Suprapubic skin (tissue), 4 donors: ENCODE measurements around the gene ZKSCAN2. TPM values are rescaled to one million over a fixed set of nuclear protein-coding genes. Genes with fewer than 3 reads are reported as not detected.

ENCODE experiments used
- DNase-seq, 2 donors: peaks; one replicate each; pipeline ENCODE4 v3.0.0-alpha.2; 2019; ENCODE audit warnings: low spot score in 2 of 2
- H3K27ac ChIP-seq: fragments of 200-600 bp; sonication (generic); one replicate; pipeline ENCODE4 v1.5.1; 2019
- H3K27me3 ChIP-seq: fragments of 200-600 bp; sonication (generic); one replicate; pipeline ENCODE4 v1.5.1; 2019
- H3K36me3 ChIP-seq: fragments of 200-600 bp; sonication (generic); one replicate; pipeline ENCODE4 v1.5.1; 2019
- H3K4me1 ChIP-seq: fragments of 200-600 bp; sonication (generic); one replicate; pipeline ENCODE4 v1.5.1; 2019
- H3K4me3 ChIP-seq: fragments of 200-600 bp; sonication (generic); one replicate; pipeline ENCODE4 v1.5.1; 2019; ENCODE audit warnings: mild to moderate bottlenecking
- H3K9me3 ChIP-seq: fragments of 200-600 bp; sonication (generic); one replicate; pipeline ENCODE4 v1.5.1; 2019
- EP300 ChIP-seq: sonication (generic); formaldehyde crosslinking; IDR thresholded peaks from one replicate; pipeline ENCODE4 v1.6.1; 2017; ENCODE audit warnings: antibody characterized with exemption
- POLR2A ChIP-seq, 2 donors: fragments of 450-650 bp; IDR thresholded peaks; one replicate each; pipeline ENCODE4 v1.6.1; 2017; ENCODE audit warnings: antibody characterized with exemption in 2 of 2, mild to moderate bottlenecking in 2 of 2, moderate library complexity in 2 of 2
- POLR2AphosphoS5 ChIP-seq, 3 donors: sonication (generic); formaldehyde crosslinking; IDR thresholded peaks; one replicate each; pipeline ENCODE4 v1.6.1; 2017; ENCODE audit warnings: antibody characterized with exemption in 3 of 3
- WGBS: methylation state at CpG from one replicate; pipeline ENCODE4 v1.1.5; 2018; 5-methylcytosine and 5-hydroxymethylcytosine counted together
- total RNA-seq, 4 donors: library from RNA; depleted of rRNA; stranded (reverse); fragments of >200 nt; gene quantifications; one replicate each; pipeline ENCODE4 v1.1.0, GENCODE V29; 2016
- TF ChIP-seq, protein P1 (sequence below), 2 donors: fragments of 200-600 bp in 1 of 2; fragments of 450-650 bp in 1 of 2; sonication (generic) in 1 of 2; IDR thresholded peaks; one replicate each; pipeline ENCODE4 v1.5.1; 2016 to 2019; ENCODE audit warnings: antibody characterized with exemption in 2 of 2, mild to moderate bottlenecking in 1 of 2, moderate library complexity in 1 of 2

ZKSCAN2 gene
- total RNA-seq, 4 donors from 2014 or later: 0.57 to 3.1 (median 1.7) TPM

DNA sequence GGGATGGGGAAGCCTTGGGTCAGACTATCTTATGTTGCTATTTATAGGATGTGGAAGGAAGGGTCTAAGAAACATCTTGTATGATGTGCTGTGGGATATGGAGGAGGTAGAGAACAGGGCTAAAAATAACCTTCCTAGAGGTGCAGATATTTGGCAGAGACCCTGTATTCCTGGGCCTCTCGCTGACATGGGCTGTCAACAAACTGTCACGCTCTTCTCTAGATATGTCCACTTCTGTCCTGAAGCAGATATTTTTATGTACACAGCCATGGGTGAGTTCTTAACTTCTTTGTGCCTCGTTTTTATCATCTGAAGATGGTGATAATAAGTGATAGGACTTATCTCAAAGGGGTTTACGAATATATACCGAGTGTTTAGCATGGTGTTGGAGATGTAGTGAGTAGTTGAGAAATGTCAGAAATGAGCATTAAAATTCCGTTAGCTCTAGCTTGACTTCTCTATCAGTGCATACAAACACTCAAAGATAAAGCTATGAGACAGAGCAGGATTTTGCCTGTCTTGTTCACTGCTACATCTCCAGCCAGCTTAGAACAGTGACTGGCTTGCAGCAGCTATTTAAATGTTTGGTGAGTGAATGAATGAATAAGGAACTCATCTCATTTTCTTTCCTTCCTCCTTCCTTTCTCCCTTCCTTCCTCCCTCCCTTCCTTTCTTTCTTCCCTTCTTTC is 43.8 kb downstream of the ZKSCAN2 start:
- Histone ChIP-seq H3K4me1 (no peaks in the 10 kb centered on the region), H3K4me3 (no peak overlapping the region), H3K9me3 (no peaks in the 10 kb centered on the region), H3K27me3 (no peaks in the 10 kb centered on the region), H3K36me3 (no peaks in the 10 kb centered on the region), H3K27ac (no peak overlapping the region)
- DNase-seq: no peak
- TF ChIP-seq EP300 (no peak), POLR2A (IDR thresholded peaks at IDR 0.05) (no peak), POLR2AphosphoS5 (IDR thresholded peaks at IDR 0.05) (no peak)
- TF ChIP-seq, protein P1, sequence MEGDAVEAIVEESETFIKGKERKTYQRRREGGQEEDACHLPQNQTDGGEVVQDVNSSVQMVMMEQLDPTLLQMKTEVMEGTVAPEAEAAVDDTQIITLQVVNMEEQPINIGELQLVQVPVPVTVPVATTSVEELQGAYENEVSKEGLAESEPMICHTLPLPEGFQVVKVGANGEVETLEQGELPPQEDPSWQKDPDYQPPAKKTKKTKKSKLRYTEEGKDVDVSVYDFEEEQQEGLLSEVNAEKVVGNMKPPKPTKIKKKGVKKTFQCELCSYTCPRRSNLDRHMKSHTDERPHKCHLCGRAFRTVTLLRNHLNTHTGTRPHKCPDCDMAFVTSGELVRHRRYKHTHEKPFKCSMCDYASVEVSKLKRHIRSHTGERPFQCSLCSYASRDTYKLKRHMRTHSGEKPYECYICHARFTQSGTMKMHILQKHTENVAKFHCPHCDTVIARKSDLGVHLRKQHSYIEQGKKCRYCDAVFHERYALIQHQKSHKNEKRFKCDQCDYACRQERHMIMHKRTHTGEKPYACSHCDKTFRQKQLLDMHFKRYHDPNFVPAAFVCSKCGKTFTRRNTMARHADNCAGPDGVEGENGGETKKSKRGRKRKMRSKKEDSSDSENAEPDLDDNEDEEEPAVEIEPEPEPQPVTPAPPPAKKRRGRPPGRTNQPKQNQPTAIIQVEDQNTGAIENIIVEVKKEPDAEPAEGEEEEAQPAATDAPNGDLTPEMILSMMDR (IDR thresholded peaks at IDR 0.05): no peak
- WGBS: 70% methylated on average over 6 of the region's 6 CpGs

DNA sequence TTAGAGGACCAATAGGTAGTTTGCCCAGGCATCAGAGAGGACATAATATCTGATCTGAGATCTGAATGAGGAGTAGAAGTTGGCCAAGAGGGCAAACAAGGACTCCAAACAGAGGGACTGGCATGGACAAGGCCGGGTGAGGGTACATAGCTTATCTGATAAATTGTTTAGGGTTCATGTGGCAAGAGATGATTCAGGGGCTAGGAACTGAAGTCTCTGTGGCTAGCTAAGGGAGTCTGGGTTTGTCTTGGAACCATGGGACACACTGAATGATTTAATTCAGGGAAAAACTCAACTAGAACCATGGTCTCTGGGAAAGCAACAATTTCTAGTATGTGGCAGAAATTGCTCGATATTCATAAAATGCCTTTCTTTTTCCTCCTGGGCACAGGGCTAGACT is 45.0 kb downstream of the ZKSCAN2 start:
- Histone ChIP-seq H3K36me3 (no peaks in the 10 kb centered on the region), H3K27ac (no peak overlapping the region), H3K27me3 (no peaks in the 10 kb centered on the region), H3K4me3 (no peak overlapping the region), H3K4me1 (no peaks in the 10 kb centered on the region), H3K9me3 (no peaks in the 10 kb centered on the region)
- no peak for DNase-seq
- 86% methylated on average over 2 of the region's 2 CpGs for WGBS
- TF ChIP-seq POLR2A (IDR thresholded peaks at IDR 0.05): no peak
- TF ChIP-seq, protein P1 (IDR thresholded peaks at IDR 0.05): no peak
- no peak for TF ChIP-seq EP300
- no peak for TF ChIP-seq POLR2AphosphoS5 (IDR thresholded peaks at IDR 0.05)

DNA sequence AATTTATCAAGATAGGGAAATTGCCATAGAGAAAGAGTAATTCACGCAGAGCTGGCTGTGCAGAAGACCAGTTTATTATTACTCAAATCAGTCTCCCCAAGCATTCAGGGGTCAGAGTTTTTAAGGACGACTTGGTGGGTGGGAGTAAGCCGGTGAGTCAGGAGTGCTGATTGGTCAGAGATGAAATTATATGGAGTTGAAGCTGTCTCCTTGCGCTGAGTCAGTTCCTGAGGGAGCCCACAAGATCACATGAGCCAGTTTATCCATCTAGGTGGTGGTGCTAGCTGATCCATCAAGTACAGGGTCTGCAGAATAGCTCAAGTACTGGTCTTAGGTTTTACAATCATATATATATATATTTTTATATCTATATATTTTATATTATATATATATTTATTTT is 46.9 kb downstream of the ZKSCAN2 start:
- Histone ChIP-seq H3K27me3 (no peaks in the 10 kb centered on the region), H3K4me1 (no peaks in the 10 kb centered on the region), H3K27ac (no peak overlapping the region), H3K4me3 (no peak overlapping the region), H3K36me3 (no peaks in the 10 kb centered on the region), H3K9me3 (no peaks in the 10 kb centered on the region)
- DNase-seq: no peak
- WGBS: 59% methylated on average over 4 of the region's 4 CpGs
- no peak for TF ChIP-seq POLR2AphosphoS5 (IDR thresholded peaks at IDR 0.05)

DNA sequence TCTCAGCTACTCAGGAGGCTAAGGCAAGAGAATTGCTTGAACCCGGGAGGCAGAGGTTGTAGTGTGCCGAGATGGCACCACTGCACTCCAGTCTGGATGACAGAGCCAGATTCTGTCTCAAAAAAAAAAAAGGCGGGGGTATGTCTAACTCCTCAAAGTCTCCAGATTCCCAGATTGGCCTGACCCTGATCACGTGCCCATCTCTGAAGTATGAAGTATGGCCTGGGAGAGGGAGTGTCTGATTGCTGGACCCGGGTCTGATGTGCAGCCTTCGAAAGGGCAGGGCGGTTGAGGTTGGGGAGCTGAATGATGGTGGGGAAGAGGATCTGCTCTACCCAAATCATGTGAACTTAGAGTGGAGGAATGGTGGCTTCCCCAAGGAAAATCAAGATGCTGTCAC is 58.2 kb downstream of the ZKSCAN2 start:
- Histone ChIP-seq H3K9me3 (no peaks in the 10 kb centered on the region), H3K27me3 (no peaks in the 10 kb centered on the region), H3K27ac (no peak overlapping the region), H3K4me1 (no peaks in the 10 kb centered on the region), H3K4me3 (no peak overlapping the region), H3K36me3 (no peaks in the 10 kb centered on the region)
- 87% methylated on average over 7 of the region's 7 CpGs for WGBS
- DNase-seq: no peak
- TF ChIP-seq EP300 (no peak), POLR2A (IDR thresholded peaks at IDR 0.05) (no peak), POLR2AphosphoS5 (IDR thresholded peaks at IDR 0.05) (no peak)
- TF ChIP-seq, protein P1 (IDR thresholded peaks at IDR 0.05): no peak

DNA sequence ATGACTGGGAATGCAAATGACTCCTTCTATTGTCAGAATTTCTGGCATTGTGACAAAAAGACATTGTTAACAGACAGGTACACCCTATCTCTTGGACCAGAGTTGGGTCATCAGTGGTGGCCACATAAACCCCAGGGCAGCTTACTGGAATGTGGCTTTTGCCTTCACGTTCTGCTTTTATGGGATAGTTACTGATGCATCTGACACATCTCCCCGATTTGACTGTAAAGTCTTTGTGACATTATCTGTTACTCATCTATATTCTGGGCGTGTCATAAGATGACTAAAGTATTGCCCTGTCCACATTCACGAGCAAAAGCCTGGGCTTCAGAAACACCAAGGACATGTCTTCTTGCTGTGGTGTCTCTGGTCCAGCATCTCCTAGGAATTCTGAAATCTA is 59.6 kb downstream of the ZKSCAN2 start:
- DNase-seq: no peak
- no peaks in the 10 kb centered on the region for H3K36me3 ChIP-seq
- H3K27ac ChIP-seq: no peak overlapping the region
- no peak overlapping the region for H3K4me3 ChIP-seq
- TF ChIP-seq, protein P1 (IDR thresholded peaks at IDR 0.05): no peak
- no peak for TF ChIP-seq POLR2A (IDR thresholded peaks at IDR 0.05)
- no peak for TF ChIP-seq EP300
- no peaks in the 10 kb centered on the region for H3K4me1 ChIP-seq
- 58% methylated on average over 4 of the region's 4 CpGs for WGBS
- H3K9me3 ChIP-seq: no peaks in the 10 kb centered on the region
- no peaks in the 10 kb centered on the region for H3K27me3 ChIP-seq
